Lung (tissue), 12 donors: ENCODE results near the gene NUDT14. TPM values are rescaled to one million over a fixed set of nuclear protein-coding genes. Genes with fewer than 3 reads are reported as not detected.

Source experiments
- ATAC-seq: fragments of 200-7000 bp; cut with Tn5 transposase; one replicate; pipeline ENCODE4 v1.9.1; 2020; ENCODE audit warnings: moderate number of reproducible peaks; ENCODE audit not compliant: insufficient read depth, low FRiP score
- DNase-seq, 3 donors: peaks; one replicate each; pipeline ENCODE4 v3.0.0-alpha.2; 2013 to 2017
- H3K27ac ChIP-seq, 2 donors: one replicate each; pipeline ENCODE4 v1.5.1; 2013; ENCODE audit warnings: mild to moderate bottlenecking in 2 of 2, moderate library complexity in 2 of 2, control low read depth in 1 of 2, inconsistent platforms in 1 of 2, low read depth in 1 of 2, low read length in 1 of 2
- H3K27me3 ChIP-seq, 3 donors: one replicate each; pipeline ENCODE4 v1.5.1; 2013; ENCODE audit warnings: low read length in 2 of 3; ENCODE audit not compliant: control insufficient read depth in 3 of 3, insufficient read depth in 3 of 3
- H3K36me3 ChIP-seq, 4 donors: one replicate each; pipeline ENCODE4 v1.5.1; 2013; ENCODE audit warnings: low read length in 4 of 4, mild to moderate bottlenecking in 1 of 4, moderate library complexity in 1 of 4; ENCODE audit not compliant: control insufficient read depth in 4 of 4, insufficient read depth in 4 of 4
- H3K4me1 ChIP-seq, 5 donors: one replicate each; pipeline ENCODE4 v1.5.1; 2013; ENCODE audit warnings: low read length in 5 of 5, mild to moderate bottlenecking in 2 of 5, moderate library complexity in 1 of 5; ENCODE audit not compliant: control insufficient read depth in 5 of 5, insufficient read depth in 5 of 5
- H3K4me3 ChIP-seq: one replicate; pipeline ENCODE4 v1.5.1; 2013; ENCODE audit warnings: mild to moderate bottlenecking, control low read depth, moderate library complexity
- H3K9ac ChIP-seq, 2 donors: one replicate each; pipeline ENCODE4 v1.5.1; 2013; ENCODE audit warnings: low read length in 2 of 2, control low read depth in 1 of 2; ENCODE audit not compliant: insufficient read depth in 1 of 2
- H3K9me3 ChIP-seq, 4 donors: one replicate each; pipeline ENCODE4 v1.5.1; 2013; ENCODE audit warnings: low read length in 3 of 4, mild to moderate bottlenecking in 1 of 4, moderate library complexity in 1 of 4; ENCODE audit not compliant: control insufficient read depth in 4 of 4, insufficient read depth in 3 of 4
- CTCF ChIP-seq: IDR thresholded peaks from 2 replicates; pipeline ENCODE4 v1.5.1; 2012; ENCODE audit warnings: mild to moderate bottlenecking; ENCODE audit errors: control extremely low read depth, extremely low read depth
- WGBS, 2 donors: extraction: QIAGEN DNeasy Blood & Tissue Kit; methylation state at CpG; one replicate each; pipeline ENCODE4 v1.1.7; 2013; 5-methylcytosine and 5-hydroxymethylcytosine counted together
- polyA plus RNA-seq, 2 donors: library from polyadenylated mRNA; stranded (reverse); fragments of 200-250 nt; gene quantifications; one replicate each; pipeline ENCODE4 v1.2.1, GENCODE V29; 2013
- total RNA-seq, 2 donors: library from RNA; depleted of rRNA in 1 of 2; stranded (reverse); fragments of >200 nt in 1 of 2; gene quantifications; one replicate each; pipeline ENCODE4 v1.2.1, GENCODE V29; 2014 to 2021
- donor health status: control.
- donor health status: control.
- donor health status: Bipolar disorder and iron deficiency.
- donor health status: healthy.
- donor health status: DM: yes; HTN: yes; CAD: no.

NUDT14 gene
- total and polyA plus RNA-seq, 4 donors = 27.7 to 80.7 (median 51.3) TPM

- no peak for DNase-seq
- H3K9me3 ChIP-seq = peaks cover 0 to 4% (median 3%) of the 10 kb centered on the region in 4 donors
- ATAC-seq = no peak
- no peak overlapping the region for H3K9ac ChIP-seq
- no peak overlapping the region for H3K27ac ChIP-seq
- H3K4me1 ChIP-seq = no peaks in the 10 kb centered on the region
- peaks cover 0 to 2% (median 0%) of the 10 kb centered on the region in 3 donors for H3K27me3 ChIP-seq
- H3K36me3 ChIP-seq = no peaks in the 10 kb centered on the region
- WGBS, 2 donors = 67 to 78% methylated on average over 5 of the region's 5 CpGs
- TF ChIP-seq CTCF = no peak
- no peak overlapping the region for H3K4me3 ChIP-seq
Measured at GRCh38 chr14:105128059-105128458, 53.1 kb downstream of the NUDT14 start.

DNA sequence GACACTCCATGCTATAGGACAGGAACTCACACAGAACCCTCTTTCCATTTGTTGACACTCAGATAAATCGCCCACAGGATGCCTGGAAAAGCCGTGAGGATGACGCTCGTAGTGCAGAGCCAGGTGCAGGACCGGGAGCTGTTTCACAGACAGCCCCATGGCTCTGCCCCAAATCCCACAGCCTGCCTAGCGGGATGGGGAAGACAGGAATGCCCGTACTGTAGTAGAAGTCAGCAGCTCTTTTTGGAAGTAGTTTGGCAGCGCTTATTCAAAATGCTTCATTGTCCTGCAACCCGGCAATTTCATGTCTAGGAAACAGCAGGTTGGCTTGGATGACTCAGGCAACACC lies 54.2 kb downstream of the NUDT14 start:
- Histone ChIP-seq H3K27me3 (no peaks in the 10 kb centered on the region), H3K9me3 (peaks cover 0 to 9% (median 6%) of the 10 kb centered on the region in 4 donors), H3K4me3 (no peak overlapping the region), H3K4me1 (no peaks in the 10 kb centered on the region), H3K9ac (no peak overlapping the region), H3K36me3 (no peaks in the 10 kb centered on the region), H3K27ac (no peak overlapping the region)
- TF ChIP-seq CTCF = no peak
- ATAC-seq = no peak
- no peak for DNase-seq
- 70 to 87% methylated on average over 9 of the region's 9 CpGs for WGBS, 2 donors

- no peaks in the 10 kb centered on the region for H3K27me3 ChIP-seq
- DNase-seq (no peak), ATAC-seq (no peak)
- H3K36me3 ChIP-seq = no peaks in the 10 kb centered on the region
- H3K4me3 ChIP-seq = no peak overlapping the region
- no peaks in the 10 kb centered on the region for H3K4me1 ChIP-seq
- WGBS, 2 donors = 77 to 78% methylated on average over 22 of the region's 22 CpGs
- peaks cover 0 to 10% (median 9%) of the 10 kb centered on the region in 4 donors for H3K9me3 ChIP-seq
- no peak for TF ChIP-seq CTCF
- no peak overlapping the region for H3K9ac ChIP-seq
- H3K27ac ChIP-seq = no peak overlapping the region
Measured at GRCh38 chr14:105126126-105126980, 54.8 kb downstream of the NUDT14 start.

DNA sequence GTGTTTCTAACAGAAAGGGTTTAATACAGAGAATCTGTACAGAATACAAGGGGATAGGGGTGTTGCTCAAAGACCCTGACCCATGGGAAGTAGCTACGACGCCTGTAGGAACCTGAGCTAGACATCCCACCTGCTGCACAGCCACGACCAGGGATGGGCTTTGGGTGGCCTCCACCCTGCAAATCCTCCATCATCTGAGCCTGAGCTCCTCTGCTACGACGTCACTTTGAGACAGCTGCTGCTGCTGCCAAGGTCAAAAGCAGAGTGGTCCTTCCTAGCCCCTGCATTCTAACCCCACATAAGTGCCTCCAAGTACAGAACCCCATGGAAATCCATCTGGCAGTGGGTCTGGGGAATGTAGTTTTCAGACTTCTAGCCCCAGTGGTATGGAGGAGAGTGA lies 56.3 kb downstream of the NUDT14 start:
- DNase-seq (no peak), ATAC-seq (no peak)
- H3K27ac ChIP-seq = no peak overlapping the region
- no peak overlapping the region for H3K4me3 ChIP-seq
- H3K27me3 ChIP-seq = no peaks in the 10 kb centered on the region
- TF ChIP-seq CTCF = no peak
- no peaks in the 10 kb centered on the region for H3K4me1 ChIP-seq
- H3K9me3 ChIP-seq = peaks cover 0 to 12% (median 10%) of the 10 kb centered on the region in 4 donors
- no peaks in the 10 kb centered on the region for H3K36me3 ChIP-seq
- WGBS, 2 donors = 58 to 75% methylated on average over 5 of the region's 5 CpGs
- no peak overlapping the region for H3K9ac ChIP-seq
